Central memory CD4-positive, alpha-beta T cell (primary cell): Measurements from ENCODE around the gene EXOSC9.
"Not testable (repeated sequence)": the region's sequence is repeated elsewhere in the genome, so short reads cannot be mapped to it uniquely, and the experiment has no call there.

Experiments used
- DNase-seq: peaks from one replicate; pipeline ENCODE4 v3.0.0; 2022
- total RNA-seq, 3 experiments: gene quantifications; one replicate each; lab custom pipeline; 2026; lab: John Stamatoyannopoulos, UW

The EXOSC9 gene, protein sequence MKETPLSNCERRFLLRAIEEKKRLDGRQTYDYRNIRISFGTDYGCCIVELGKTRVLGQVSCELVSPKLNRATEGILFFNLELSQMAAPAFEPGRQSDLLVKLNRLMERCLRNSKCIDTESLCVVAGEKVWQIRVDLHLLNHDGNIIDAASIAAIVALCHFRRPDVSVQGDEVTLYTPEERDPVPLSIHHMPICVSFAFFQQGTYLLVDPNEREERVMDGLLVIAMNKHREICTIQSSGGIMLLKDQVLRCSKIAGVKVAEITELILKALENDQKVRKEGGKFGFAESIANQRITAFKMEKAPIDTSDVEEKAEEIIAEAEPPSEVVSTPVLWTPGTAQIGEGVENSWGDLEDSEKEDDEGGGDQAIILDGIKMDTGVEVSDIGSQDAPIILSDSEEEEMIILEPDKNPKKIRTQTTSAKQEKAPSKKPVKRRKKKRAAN
- total RNA-seq = 60.3 to 114 (median 99.2) reads per million in 3 experiments

DNA sequence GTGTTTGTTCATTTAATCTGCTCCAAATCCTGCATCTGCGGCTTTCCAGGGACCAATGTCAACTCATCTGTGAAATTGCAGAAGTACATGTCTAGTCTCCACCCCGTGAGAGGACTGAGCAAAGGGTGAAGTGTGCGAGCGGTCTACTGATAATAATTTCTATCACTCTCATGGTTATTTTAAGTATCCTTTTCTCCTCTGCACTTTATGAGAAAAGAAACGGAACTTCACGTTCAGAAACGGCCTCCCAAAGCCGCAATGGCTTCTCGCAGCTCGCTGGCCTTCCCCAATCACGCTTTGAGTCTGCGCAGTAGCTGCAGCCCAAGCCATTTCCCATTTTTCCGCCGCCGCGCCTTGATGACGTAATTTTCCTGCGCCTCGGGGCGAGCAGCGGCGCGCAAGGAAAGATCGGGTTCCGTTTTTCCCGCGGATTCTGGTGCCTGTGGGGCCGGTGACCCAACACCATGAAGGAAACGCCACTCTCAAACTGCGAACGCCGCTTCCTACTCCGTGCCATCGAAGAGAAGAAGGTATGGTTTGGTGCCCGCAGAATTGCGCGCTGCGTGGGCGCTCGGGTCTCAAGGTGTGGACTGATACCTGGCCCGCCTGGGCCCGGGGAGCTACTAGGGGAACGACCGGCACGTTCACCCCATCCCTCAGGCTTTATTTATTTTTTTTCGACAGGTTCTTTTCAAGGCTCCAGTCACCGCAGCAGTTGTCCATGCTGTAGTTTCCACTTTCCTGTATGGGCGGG is at the start of gene EXOSC9:
Gene EXOSC9 (plus strand): TSS at position 363 of the 754 bp plus-strand sequence. CDS start 102 bp downstream, at position 465.
- peak; percentile 91 for DNase-seq

DNA sequence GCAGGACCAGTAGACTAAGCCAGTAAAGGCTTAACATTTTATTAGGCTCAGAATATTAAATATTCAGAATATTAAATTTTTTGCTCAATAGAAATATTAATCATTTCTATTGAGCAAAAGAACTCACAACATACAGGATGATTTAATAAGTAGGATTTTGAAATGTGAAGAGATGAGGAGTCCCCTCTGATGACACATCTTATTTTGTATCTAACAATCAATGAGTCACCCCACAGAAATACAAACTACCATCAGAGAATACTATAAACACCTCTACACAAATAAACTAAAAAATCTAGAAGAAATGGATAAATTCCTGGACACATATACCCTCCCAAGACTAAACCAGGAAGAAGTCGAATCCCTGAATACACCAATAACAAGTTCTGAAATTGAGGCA is 49.0 kb upstream of the EXOSC9 start:
- not testable (repeated sequence) for DNase-seq

DNA sequence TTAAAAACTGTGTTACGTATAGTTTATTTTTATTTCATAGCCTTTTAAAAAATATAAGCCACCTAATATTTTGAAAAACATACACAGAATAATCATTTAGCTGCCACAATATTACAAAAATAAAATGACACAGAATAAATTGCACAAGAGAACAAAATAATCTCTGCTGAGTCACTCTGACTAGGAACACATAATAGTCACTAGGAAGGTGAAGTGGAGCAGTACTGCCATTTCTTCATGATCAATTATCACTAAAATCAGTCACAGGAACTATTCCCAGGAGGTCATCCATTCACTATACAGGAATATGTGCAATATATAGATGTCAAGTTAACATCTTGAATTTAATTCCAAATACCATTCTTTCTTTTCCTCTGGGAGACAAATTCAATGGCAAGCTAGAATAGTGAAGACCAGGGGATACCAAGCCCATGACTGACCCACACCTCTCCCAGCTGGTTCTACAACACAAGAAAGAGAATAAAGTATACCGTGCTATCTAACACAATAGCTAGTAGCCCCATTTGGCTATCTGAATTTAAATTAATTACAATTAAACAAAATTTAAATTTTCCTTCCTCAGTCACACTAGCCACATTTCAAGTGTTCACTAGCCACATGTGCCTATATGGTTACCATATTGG is 42.1 kb upstream of the EXOSC9 start:
- DNase-seq = no peak

- no peak for DNase-seq
These were observed 40.9 kb upstream of the EXOSC9 start for GRCh38 chr4:121760205-121760604.

DNA sequence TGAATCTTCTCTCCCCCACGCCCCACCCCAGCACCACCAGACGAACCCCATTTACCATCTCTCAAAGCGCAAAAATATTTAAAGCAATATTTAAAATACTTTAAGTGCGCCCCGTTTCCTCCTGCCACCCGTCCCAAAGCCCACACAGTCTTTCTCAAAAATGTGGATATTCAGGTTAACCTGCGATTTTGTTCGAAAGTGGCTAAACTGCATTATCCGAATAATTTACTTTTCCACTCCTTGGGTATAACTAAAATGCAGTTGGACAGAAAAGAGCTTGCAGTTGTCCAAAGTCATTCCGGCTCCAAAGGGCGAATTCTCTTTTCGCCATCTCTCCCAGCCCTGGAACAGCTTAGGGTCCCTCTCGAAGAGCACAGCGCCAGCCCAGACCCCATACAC is 36.8 kb upstream of the EXOSC9 start:
- no peak for DNase-seq

GRCh38 chr4:121764702-121765367 is 36.3 kb upstream of the EXOSC9 start, which contains the start of gene SMIM43:
Gene SMIM43, minus strand, starts transcription at chr4:121765164. Its CDS starts 59 bp downstream, at chr4:121765105.
- DNase-seq = no peak

DNA sequence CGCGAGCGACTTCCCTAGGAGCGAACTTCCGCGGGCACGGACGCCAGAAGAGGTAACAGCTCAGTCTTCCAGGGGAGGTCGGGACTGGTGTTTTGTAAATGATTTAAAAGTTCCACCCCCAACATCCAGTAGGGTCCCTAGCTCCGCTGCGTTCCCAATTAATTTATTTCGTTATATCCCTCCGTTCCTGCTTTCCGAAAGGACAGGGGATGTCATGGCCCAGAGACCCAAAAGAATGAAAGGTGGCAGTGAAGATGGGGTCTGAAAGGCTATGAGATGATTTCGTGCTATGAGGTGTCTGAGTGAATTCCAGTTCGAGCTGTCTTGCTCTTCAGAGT is 35.8 kb upstream of the EXOSC9 start:
- DNase-seq = no peak

GRCh38 chr4:121765971-121766538 is 35.1 kb upstream of the EXOSC9 start:
- no peak for DNase-seq

- no peak for DNase-seq
These were observed 34.0 kb upstream of the EXOSC9 start for GRCh38 chr4:121767166-121767565.

- DNase-seq = no peak
These were observed 31.8 kb upstream of the EXOSC9 start for GRCh38 chr4:121769341-121769740.

DNA sequence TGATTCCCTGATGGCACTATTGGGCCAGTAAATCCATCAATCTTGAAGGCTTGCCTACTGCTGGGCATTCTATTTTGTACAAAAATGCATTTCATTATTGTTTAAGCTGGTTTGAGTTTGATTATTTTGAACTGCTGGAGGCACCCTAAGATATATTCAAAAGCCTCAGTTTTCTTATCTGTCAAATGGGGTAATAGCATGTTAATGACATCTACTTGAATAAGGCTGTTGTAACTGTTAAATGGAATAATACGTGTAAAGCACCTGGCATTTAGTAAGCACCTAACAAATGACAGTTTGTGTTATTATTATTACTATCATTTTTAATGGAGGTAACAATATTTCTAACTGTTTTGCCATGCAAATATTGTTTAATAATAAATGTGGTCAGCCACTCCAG is 29.3 kb upstream of the EXOSC9 start:
- no peak for DNase-seq

- DNase-seq = no peak
These were observed 27.2 kb upstream of the EXOSC9 start for GRCh38 chr4:121773883-121774282.

DNA sequence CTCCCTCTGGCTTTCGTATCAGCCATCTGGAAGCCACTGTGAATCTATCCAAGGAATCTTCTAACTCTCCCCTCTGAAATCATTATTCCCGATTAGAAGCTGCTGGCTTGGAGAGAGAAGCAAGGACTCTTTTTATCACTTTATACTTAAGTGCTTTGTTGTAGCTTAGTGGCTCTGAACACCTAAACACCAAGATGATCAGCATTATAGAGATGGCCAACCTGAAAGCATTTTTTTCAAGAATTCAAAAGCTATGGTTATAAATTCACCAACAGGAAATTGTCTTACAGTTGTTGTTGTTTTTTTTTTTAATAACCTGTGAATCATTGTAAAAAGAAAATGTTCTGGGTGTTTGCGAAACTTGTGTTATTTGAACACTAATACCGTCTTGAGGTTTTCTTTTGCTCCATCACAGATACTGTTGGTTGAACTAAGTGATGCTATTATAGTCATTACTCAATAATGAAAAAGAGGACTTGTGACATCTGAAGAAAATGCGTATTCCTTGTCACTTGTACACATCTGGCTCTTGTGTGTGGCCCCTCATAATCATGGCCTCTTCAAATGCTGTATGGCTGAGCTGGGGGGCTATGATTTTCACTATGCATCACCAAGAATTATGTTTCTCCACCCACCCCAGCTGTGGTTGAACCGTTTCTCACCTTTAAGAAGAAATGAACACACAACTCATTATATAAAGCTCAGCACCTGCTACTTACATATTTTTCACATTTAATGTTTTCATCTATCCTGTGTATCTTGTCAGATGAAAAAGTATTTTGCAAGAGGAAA is 24.3 kb upstream of the EXOSC9 start:
- no peak for DNase-seq

DNA sequence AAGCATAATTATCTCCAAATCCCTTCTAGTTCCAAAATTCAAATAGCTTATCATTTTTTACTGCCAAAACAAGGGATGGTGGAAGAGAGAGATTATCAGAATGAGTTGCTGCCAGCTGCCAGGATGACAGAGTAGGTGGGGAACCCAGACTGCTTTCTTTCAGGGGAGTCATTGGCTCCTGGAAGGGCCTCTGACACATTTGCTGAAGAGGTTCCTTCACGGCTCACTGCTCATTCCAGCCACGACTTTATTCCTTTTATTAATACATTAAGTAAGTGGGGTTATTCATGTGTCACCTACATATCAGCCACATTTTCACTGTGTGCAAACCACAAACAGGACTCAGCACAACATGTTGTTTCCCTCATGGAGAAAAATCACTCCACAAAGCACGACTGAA is 23.5 kb upstream of the EXOSC9 start:
- DNase-seq = no peak

- no peak for DNase-seq
These were observed 22.0 kb upstream of the EXOSC9 start for GRCh38 chr4:121778991-121779628.

DNA sequence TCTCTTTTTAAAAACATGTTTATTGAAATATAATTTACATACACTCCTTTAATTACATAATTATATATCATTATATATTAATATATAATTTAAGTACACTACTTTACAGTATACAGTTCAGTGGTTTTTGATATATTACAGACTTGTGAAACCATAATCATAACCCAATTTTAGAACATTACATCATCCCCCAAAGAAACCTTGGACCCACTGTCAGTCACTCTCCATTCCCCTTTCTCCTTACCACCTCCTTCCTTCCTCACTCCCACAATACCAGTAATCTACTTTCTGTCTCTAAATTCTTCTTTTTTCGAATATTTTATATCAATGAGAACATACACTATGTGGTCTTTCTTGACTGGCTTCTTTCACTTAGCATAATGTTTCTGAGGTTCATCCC is 17.9 kb upstream of the EXOSC9 start:
- DNase-seq = no peak

- DNase-seq = no peak
These were observed 16.7 kb upstream of the EXOSC9 start for GRCh38 chr4:121784401-121784800.

DNA sequence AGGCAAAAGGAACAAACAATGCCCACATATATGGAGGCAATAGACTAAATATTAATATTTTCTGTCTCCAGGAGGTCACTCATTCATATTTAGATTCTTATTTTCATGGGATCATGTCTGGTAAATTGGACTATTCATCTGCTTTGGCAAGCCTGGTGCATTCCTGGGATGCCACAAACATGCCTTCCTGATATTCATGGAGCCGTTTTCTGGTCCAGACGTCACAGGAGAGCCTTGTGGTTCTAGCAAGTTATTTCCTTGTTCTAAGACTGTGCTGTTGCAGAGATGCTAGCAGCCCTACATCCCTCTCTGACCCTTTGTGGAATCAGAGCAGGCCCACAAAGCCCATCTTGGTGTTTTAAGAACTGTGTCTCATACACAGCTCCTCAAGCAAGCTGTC is 16.1 kb upstream of the EXOSC9 start:
- no peak for DNase-seq

- no peak for DNase-seq
These were observed 15.6 kb upstream of the EXOSC9 start for GRCh38 chr4:121785479-121785878.

DNA sequence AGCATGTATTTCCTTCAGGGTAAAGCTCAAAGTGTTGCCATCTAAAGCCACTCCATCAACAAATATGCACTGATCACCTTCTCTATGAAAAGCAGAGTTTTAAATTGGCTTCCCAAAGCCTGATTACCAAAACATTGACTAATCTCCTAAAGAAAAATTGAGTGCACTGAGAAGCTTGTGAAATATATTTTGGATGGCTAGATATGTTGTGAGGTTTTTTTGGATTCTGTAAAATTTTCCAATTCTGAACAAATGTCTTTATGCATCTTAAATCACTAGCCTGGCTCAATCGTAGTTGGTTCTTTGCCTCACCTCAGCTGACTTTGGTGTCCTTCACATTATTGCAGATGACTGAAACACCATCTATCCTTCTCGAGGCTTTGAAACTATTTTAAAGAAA is 14.9 kb upstream of the EXOSC9 start:
- no peak for DNase-seq

DNA sequence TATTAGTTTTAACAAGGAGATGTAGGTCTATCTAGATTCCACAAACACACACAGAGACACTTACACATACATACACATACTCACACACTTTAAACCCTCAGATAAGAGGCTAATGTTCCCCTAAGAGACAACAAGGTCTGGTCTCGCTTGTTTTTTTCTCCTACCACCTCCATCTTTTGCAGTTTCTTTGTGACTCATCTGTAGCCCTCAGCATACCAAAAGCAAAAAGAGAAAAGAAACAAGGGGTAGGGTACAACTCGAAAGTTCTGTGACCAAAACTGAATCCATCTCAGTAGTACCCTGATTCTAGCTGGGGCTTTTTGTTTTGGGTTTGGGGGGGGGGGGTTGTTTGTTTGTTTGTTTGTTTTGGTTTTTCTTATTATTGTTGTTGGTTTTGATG is 12.2 kb upstream of the EXOSC9 start:
- DNase-seq = no peak
